ENCODE results near the gene TES. TPM values are rescaled to one million over a fixed set of nuclear protein-coding genes. Genes with fewer than 3 reads are reported as not detected.

Gene TES
- total and polyA plus RNA-seq, 12 donors, result 9.4 to 38.5 (median 16.9) TPM

GRCh38 chr7:116259156-116259870, 49.0 kb downstream of the TES start:
- TF ChIP-seq CTCF (IDR thresholded peaks at IDR 0.05), result no peak
- Histone ChIP-seq H3K27me3 (no peaks in the 10 kb centered on the region), H3K4me1 (peaks cover 0 to 15% (median 5%) of the 10 kb centered on the region in 9 donors), H3K36me3 (peaks cover 0 to 40% (median 0%) of the 10 kb centered on the region in 9 donors), H3K27ac (peak overlapping the region in 5 of 10 donors; percentile 6 to 42 (median 32)), H3K4me3 (no peak overlapping the region), H3K9me3 (no peaks in the 10 kb centered on the region)
- WGBS, 2 donors, result 71 to 73% methylated on average over 5 of the region's 5 CpGs
- DNase-seq (no peak), ATAC-seq (peak in 2 of 8 donors; percentile 17 to 25)
- intact Hi-C loops (cut with DNase I), result loop anchor here (1.0 to 10.0 kb wide), 9 partner anchors 267 to 555 kb away; partner anchors contain the start of gene CAV1 (in 1 of the 10)

- no peak for DNase-seq
- Histone ChIP-seq H3K4me1 (peaks cover 0 to 15% (median 5%) of the 10 kb centered on the region in 9 donors), H3K4me3 (no peak overlapping the region), H3K9me3 (no peaks in the 10 kb centered on the region), H3K27ac (no peak overlapping the region), H3K27me3 (no peaks in the 10 kb centered on the region), H3K36me3 (peaks cover 0 to 36% (median 0%) of the 10 kb centered on the region in 9 donors)
- ATAC-seq, result no peak
- no peak for TF ChIP-seq CTCF (IDR thresholded peaks at IDR 0.05)
- 79 to 97% methylated on average over 5 of the region's 5 CpGs for WGBS, 2 donors
- intact Hi-C loops (cut with DNase I), result loop anchor here (1.0 to 10.0 kb wide), 13 partner anchors 92 to 555 kb away; partner anchors contain the start of gene CAV1 (in 3 of the 10)
Observed at GRCh38 chr7:116259871-116260440, 49.6 kb downstream of the TES start.

GRCh38 chr7:116261904-116262303, 51.6 kb downstream of the TES start:
- TF ChIP-seq CTCF (IDR thresholded peaks at IDR 0.05), result no peak
- H3K27ac ChIP-seq, result no peak overlapping the region
- no peaks in the 10 kb centered on the region for H3K27me3 ChIP-seq
- no peaks in the 10 kb centered on the region for H3K9me3 ChIP-seq
- intact Hi-C loops (cut with DNase I), result loop anchor here in 6 of 10 donors (2.0 to 10.0 kb wide), 7 partner anchors 90 to 543 kb away; partner anchors contain the start of gene CAV1 (in 2 of the 6)
- ATAC-seq (no peak), DNase-seq (no peak)
- no peak overlapping the region for H3K4me3 ChIP-seq
- peaks cover 0 to 19% (median 5%) of the 10 kb centered on the region in 9 donors for H3K4me1 ChIP-seq
- peaks cover 0 to 17% (median 0%) of the 10 kb centered on the region in 9 donors for H3K36me3 ChIP-seq
- WGBS, 2 donors, result 79 to 90% methylated on average over 3 of the region's 3 CpGs

- H3K36me3 ChIP-seq, result no peaks in the 10 kb centered on the region
- no peaks in the 10 kb centered on the region for H3K27me3 ChIP-seq
- intact Hi-C loops (cut with DNase I), result loop anchor here in 4 of 10 donors (10.0 kb wide), 3 partner anchors 89 to 539 kb away; no protein-coding TSS in a partner anchor
- WGBS, 2 donors, result 92 to 95% methylated on average over 3 of the region's 3 CpGs
- no peak for TF ChIP-seq CTCF (IDR thresholded peaks at IDR 0.05)
- no peak overlapping the region for H3K4me3 ChIP-seq
- ATAC-seq (no peak), DNase-seq (no peak)
- peaks cover under 1 to 22% (median 7%) of the 10 kb centered on the region in 9 donors for H3K4me1 ChIP-seq
- H3K27ac ChIP-seq, result no peak overlapping the region
- no peaks in the 10 kb centered on the region for H3K9me3 ChIP-seq
Observed at GRCh38 chr7:116265881-116266280, 55.5 kb downstream of the TES start.
